HL-60 (cell line): ENCODE measurements around the gene KRT15.

Experiments
- DNase-seq, 2 experiments: peaks; one replicate each; pipeline ENCODE4 v3.0.0-alpha.2; 2010 to 2020; ENCODE audit warnings: low read depth in 1 of 2, low spot score in 1 of 2
- H3K27ac ChIP-seq: fragments of 250-450 bp; sonication (Bioruptor Pico); replicated peaks from 2 replicates; pipeline ENCODE4 v1.5.1; 2020; ENCODE audit warnings: mild to moderate bottlenecking, moderate library complexity
- H3K27me3 ChIP-seq: fragments of 250-450 bp; sonication (Bioruptor Pico); 2 replicates; pipeline ENCODE4 v1.5.1; 2021; ENCODE audit warnings: mild to moderate bottlenecking, moderate library complexity; ENCODE audit not compliant: insufficient read depth, poor library complexity, severe bottlenecking
- H3K4me3 ChIP-seq: replicated peaks from 2 replicates; pipeline ENCODE4 v1.5.1; 2011; ENCODE audit warnings: mild to moderate bottlenecking, control low read depth, low read length; ENCODE audit not compliant: insufficient read depth
- GABPA ChIP-seq: IDR thresholded peaks from 2 replicates; pipeline ENCODE4 v1.6.1; 2012; ENCODE audit warnings: low read depth
- POLR2AphosphoS5 ChIP-seq: IDR thresholded peaks from 2 replicates; pipeline ENCODE4 v1.6.1; 2012; ENCODE audit warnings: low read depth
- SPI1 ChIP-seq: IDR thresholded peaks from 2 replicates; pipeline ENCODE4 v1.6.1; 2012; ENCODE audit warnings: low read depth, mild to moderate bottlenecking, borderline replicate concordance
- TF ChIP-seq, protein P1 (sequence below): IDR thresholded peaks from 2 replicates; pipeline ENCODE4 v1.6.1; 2012; ENCODE audit warnings: low read depth; ENCODE audit not compliant: insufficient replicate concordance
- TF ChIP-seq, protein P2 (sequence below): IDR thresholded peaks from one replicate; pipeline ENCODE4 v1.5.1; 2011; ENCODE audit warnings: low read length, control low read depth, inconsistent platforms; ENCODE audit not compliant: insufficient read depth

KRT15 gene

GRCh38 chr17:41537990-41538389 is 19.3 kb upstream of the KRT15 start:
- no peak for DNase-seq
- no peak overlapping the region for H3K27ac ChIP-seq
- H3K27me3 ChIP-seq, result peaks cover 4% of the 10 kb centered on the region
- TF ChIP-seq, protein P1, sequence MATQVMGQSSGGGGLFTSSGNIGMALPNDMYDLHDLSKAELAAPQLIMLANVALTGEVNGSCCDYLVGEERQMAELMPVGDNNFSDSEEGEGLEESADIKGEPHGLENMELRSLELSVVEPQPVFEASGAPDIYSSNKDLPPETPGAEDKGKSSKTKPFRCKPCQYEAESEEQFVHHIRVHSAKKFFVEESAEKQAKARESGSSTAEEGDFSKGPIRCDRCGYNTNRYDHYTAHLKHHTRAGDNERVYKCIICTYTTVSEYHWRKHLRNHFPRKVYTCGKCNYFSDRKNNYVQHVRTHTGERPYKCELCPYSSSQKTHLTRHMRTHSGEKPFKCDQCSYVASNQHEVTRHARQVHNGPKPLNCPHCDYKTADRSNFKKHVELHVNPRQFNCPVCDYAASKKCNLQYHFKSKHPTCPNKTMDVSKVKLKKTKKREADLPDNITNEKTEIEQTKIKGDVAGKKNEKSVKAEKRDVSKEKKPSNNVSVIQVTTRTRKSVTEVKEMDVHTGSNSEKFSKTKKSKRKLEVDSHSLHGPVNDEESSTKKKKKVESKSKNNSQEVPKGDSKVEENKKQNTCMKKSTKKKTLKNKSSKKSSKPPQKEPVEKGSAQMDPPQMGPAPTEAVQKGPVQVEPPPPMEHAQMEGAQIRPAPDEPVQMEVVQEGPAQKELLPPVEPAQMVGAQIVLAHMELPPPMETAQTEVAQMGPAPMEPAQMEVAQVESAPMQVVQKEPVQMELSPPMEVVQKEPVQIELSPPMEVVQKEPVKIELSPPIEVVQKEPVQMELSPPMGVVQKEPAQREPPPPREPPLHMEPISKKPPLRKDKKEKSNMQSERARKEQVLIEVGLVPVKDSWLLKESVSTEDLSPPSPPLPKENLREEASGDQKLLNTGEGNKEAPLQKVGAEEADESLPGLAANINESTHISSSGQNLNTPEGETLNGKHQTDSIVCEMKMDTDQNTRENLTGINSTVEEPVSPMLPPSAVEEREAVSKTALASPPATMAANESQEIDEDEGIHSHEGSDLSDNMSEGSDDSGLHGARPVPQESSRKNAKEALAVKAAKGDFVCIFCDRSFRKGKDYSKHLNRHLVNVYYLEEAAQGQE, result no peak
- TF ChIP-seq SPI1 (no peak), POLR2AphosphoS5 (no peak), GABPA (no peak)
- TF ChIP-seq, protein P2, sequence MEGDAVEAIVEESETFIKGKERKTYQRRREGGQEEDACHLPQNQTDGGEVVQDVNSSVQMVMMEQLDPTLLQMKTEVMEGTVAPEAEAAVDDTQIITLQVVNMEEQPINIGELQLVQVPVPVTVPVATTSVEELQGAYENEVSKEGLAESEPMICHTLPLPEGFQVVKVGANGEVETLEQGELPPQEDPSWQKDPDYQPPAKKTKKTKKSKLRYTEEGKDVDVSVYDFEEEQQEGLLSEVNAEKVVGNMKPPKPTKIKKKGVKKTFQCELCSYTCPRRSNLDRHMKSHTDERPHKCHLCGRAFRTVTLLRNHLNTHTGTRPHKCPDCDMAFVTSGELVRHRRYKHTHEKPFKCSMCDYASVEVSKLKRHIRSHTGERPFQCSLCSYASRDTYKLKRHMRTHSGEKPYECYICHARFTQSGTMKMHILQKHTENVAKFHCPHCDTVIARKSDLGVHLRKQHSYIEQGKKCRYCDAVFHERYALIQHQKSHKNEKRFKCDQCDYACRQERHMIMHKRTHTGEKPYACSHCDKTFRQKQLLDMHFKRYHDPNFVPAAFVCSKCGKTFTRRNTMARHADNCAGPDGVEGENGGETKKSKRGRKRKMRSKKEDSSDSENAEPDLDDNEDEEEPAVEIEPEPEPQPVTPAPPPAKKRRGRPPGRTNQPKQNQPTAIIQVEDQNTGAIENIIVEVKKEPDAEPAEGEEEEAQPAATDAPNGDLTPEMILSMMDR, result no peak
- H3K4me3 ChIP-seq, result no peak overlapping the region

- TF ChIP-seq POLR2AphosphoS5 (no peak), SPI1 (no peak), GABPA (no peak)
- TF ChIP-seq, protein P1, result no peak
- TF ChIP-seq, protein P2, result no peak
- DNase-seq, result no peak
- Histone ChIP-seq H3K27me3 (peaks cover 4% of the 10 kb centered on the region), H3K4me3 (no peak overlapping the region), H3K27ac (no peak overlapping the region)
Observed at GRCh38 chr17:41537614-41537954, 18.9 kb upstream of the KRT15 start.

GRCh38 chr17:41536741-41537613 is 18.3 kb upstream of the KRT15 start:
- H3K27me3 ChIP-seq, result peaks cover 4% of the 10 kb centered on the region
- DNase-seq, result no peak
- H3K4me3 ChIP-seq, result no peak overlapping the region
- no peak for TF ChIP-seq SPI1
- TF ChIP-seq, protein P2, result no peak
- TF ChIP-seq, protein P1, result no peak
- no peak for TF ChIP-seq GABPA
- TF ChIP-seq POLR2AphosphoS5, result no peak
- H3K27ac ChIP-seq, result no peak overlapping the region
